PC-9 (cell line): ENCODE results near the gene DPM2.

Experiments used
- CTCF ChIP-seq: fragments of 200-600 bp; sonication (generic); conservative IDR thresholded peaks from 2 replicates; pipeline ENCODE4 v1.6.1; 2017; ENCODE audit warnings: mixed run types, antibody characterized with exemption, mild to moderate bottlenecking, moderate library complexity
- EZH2 ChIP-seq: fragments of 200-600 bp; sonication (generic); IDR thresholded peaks from 2 replicates; pipeline ENCODE4 v1.8.0; 2017; ENCODE audit warnings: antibody characterized with exemption, low read depth

- TF ChIP-seq CTCF (peak; percentile 92), EZH2 (no peak)
Observed at GRCh38 chr9:127921557-127922120, 16.0 kb downstream of the DPM2 start.
